H1 (cell line): ENCODE data around the gene ZNF496. TPM values are rescaled to one million over a fixed set of nuclear protein-coding genes. Genes with fewer than 3 reads are reported as not detected.

Experiments
- BACH1 ChIP-seq: IDR thresholded peaks from 2 replicates; pipeline ENCODE4 v1.6.1; 2012; ENCODE audit warnings: low read length, improper control_type of control experiment
- BCL11A ChIP-seq, 2 experiments: IDR thresholded peaks; one replicate each; pipeline ENCODE4 v1.6.1; 2011; ENCODE audit warnings: low read depth in 2 of 2, low read length in 2 of 2, mild to moderate bottlenecking in 2 of 2
- BRCA1 ChIP-seq: IDR thresholded peaks from 2 replicates; pipeline ENCODE4 v1.6.1; 2012; ENCODE audit warnings: low read depth, low read length, improper control_type of control experiment
- CHD1 ChIP-seq: IDR thresholded peaks from 2 replicates; pipeline ENCODE4 v1.6.1; 2012; ENCODE audit warnings: low read depth, low read length, improper control_type of control experiment
- CTCF ChIP-seq, 3 experiments: IDR thresholded peaks; 1 replicate in 2 of 3; 2 replicates in 1 of 3; pipeline versions ENCODE4 v1.5.1 to v1.6.1; 2011; ENCODE audit warnings: low read length in 3 of 3, mild to moderate bottlenecking in 3 of 3, inconsistent platforms in 2 of 3, low read depth in 1 of 3, moderate library complexity in 1 of 3; ENCODE audit not compliant: insufficient read depth in 1 of 3; ENCODE audit errors: control extremely low read depth in 1 of 3
- EP300 ChIP-seq, 2 experiments: IDR thresholded peaks; 1 replicate in 1 of 2; 2 replicates in 1 of 2; pipeline ENCODE4 v1.6.1; 2011 to 2012; ENCODE audit warnings: low read depth in 2 of 2, low read length in 2 of 2, mild to moderate bottlenecking in 2 of 2, borderline replicate concordance in 1 of 2, inconsistent platforms in 1 of 2, moderate library complexity in 1 of 2
- FOSL1 ChIP-seq: IDR thresholded peaks from 2 replicates; pipeline ENCODE4 v1.6.1; 2011; ENCODE audit warnings: mild to moderate bottlenecking, low read depth, low read length, moderate library complexity; ENCODE audit not compliant: insufficient read depth
- JUN ChIP-seq: IDR thresholded peaks from 2 replicates; pipeline ENCODE4 v1.6.1; 2011; ENCODE audit warnings: low read depth, mild to moderate bottlenecking, improper control_type of control experiment, low read length
- MAX ChIP-seq: IDR thresholded peaks from 2 replicates; pipeline ENCODE4 v1.6.1; 2012; ENCODE audit warnings: inconsistent platforms
- POU5F1 ChIP-seq: IDR thresholded peaks from 2 replicates; pipeline ENCODE4 v1.6.1; 2011; ENCODE audit warnings: low read depth, mild to moderate bottlenecking, low read length, moderate library complexity
- RBBP5 ChIP-seq: IDR thresholded peaks from 2 replicates; pipeline ENCODE4 v1.7.1; 2012; ENCODE audit warnings: low read depth, mild to moderate bottlenecking, inconsistent platforms, low read length, moderate library complexity, borderline replicate concordance
- RFX5 ChIP-seq: IDR thresholded peaks from 2 replicates; pipeline ENCODE4 v1.6.1; 2011; ENCODE audit warnings: low read depth, low read length, improper control_type of control experiment, borderline replicate concordance
- SIX5 ChIP-seq: IDR thresholded peaks from 2 replicates; pipeline ENCODE4 v1.6.1; 2011; ENCODE audit warnings: mild to moderate bottlenecking, low read depth, low read length
- USF2 ChIP-seq: IDR thresholded peaks from 2 replicates; pipeline ENCODE4 v1.6.1; 2011; ENCODE audit warnings: low read length, improper control_type of control experiment
- YY1 ChIP-seq: IDR thresholded peaks from 2 replicates; pipeline ENCODE4 v1.6.1; 2011; ENCODE audit warnings: low read depth, mild to moderate bottlenecking, low read length
- polyA plus RNA-seq, 7 experiments: library from polyadenylated mRNA; depleted of rRNA in 3 of 7; stranded (reverse) in 5 of 7; unstranded in 2 of 7; fragments of >200 nt in 5 of 7; fragments of 200-250 nt in 2 of 7; gene quantifications; 1 replicate in 5 of 7; 2 replicates in 1 of 7; 4 replicates in 1 of 7; pipeline versions ENCODE4 v1.2.1 to v1.2.3, GENCODE V29; 2011 to 2013; ENCODE audit warnings: missing spikeins in 2 of 7, mixed read lengths in 2 of 7
- total RNA-seq: library from RNA; stranded (reverse); fragmentation: NEBNext Ultra II Directional; extraction: Animal tissue kit (Norgen Biotek cat#: 25700); gene quantifications from 2 replicates; pipeline ENCODE4 v1.2.1, GENCODE V29; 2021

ZNF496 gene
- total and polyA plus RNA-seq, 2 of the 8 experiments (the other 6 are each of a cell fraction or from before 2014, with no cell fraction given) = 27.9 to 71.4 TPM

- peak; percentile 76 for TF ChIP-seq YY1
- TF ChIP-seq RFX5 = no peak
- no peak for TF ChIP-seq BCL11A (IDR thresholded peaks at IDR 0.05; ENCODE audit: low read depth in 2 of 2, low read length in 2 of 2)
- TF ChIP-seq POU5F1 = no peak
- no peak for TF ChIP-seq RBBP5
- TF ChIP-seq USF2 = no peak
- TF ChIP-seq BRCA1 = no peak
- peak; percentile 35 to 47 (median 47); a peak in 3 of 4 replicates for TF ChIP-seq CTCF (IDR thresholded peaks at IDR 0.05; ENCODE audit: control extremely low read depth in 1 of 3, insufficient read depth in 1 of 3, low read depth in 1 of 3, low read length in 3 of 3)
- no peak for TF ChIP-seq MAX
- TF ChIP-seq BACH1 = no peak
- TF ChIP-seq FOSL1 = no peak
- no peak for TF ChIP-seq CHD1
- no peak for TF ChIP-seq JUN
- no peak for TF ChIP-seq SIX5
- TF ChIP-seq EP300 (IDR thresholded peaks at IDR 0.05; ENCODE audit: borderline replicate concordance in 1 of 2, low read depth in 2 of 2, low read length in 2 of 2) = no peak
- TF ChIP-seq, all 59 proteins: peak for 4
Measured at GRCh38 chr1:247287460-247287859, 44.2 kb downstream of the ZNF496 start (continued).
